DMS53 treated with DMSO at 0.1 percent for 48 hours (cell line): ENCODE data around the gene WDR83.
"Not testable (repeated sequence)": the region's sequence is repeated elsewhere in the genome, so short reads cannot be mapped to it uniquely, and the experiment has no call there.

Source experiments
- DNase-seq: peaks from one replicate; lab custom pipeline; 2025; ENCODE audit not compliant: unreplicated experiment; lab: John Stamatoyannopoulos, UW

Gene WDR83

DNA sequence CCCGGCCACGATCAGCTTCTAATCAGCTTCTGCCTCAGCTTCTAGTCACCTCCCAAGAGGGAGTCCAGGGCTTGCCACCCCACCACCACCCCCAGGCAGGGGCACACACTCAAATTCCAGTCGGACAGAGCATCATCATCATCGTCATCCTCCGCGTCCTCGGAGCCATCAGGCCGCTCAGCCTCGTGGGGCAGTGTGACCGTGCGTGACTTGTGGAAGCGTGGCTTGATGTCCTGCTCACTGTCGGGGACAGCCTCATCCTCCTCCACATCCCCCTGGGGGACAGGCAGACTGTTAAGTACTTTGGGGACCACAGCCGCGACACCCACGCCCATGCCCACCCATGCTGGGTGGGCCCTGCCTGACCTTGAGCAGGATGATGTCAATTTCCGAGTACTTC, 44.6 kb downstream of the WDR83 start:
- no peak for DNase-seq

DNA sequence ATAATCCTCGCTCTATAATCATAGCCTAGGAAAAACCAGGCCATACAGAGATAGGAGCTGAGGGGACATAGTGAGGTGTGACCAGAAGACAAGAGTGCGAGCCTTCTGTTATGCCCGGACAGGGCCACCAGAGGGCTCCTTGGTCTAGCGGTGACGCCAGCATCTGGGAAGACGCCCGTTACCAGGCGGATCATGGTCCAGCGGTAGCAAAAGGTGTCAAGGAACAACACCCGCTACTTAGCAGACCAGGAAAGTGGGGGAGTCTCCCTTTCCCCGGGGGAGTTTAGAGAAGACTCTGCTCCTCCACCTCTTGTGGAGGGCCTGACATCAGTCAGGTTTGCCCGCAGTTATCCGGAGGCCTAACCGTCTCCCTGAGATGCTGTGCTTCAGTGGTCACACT, 45.5 kb downstream of the WDR83 start:
- DNase-seq = not testable (repeated sequence)

DNA sequence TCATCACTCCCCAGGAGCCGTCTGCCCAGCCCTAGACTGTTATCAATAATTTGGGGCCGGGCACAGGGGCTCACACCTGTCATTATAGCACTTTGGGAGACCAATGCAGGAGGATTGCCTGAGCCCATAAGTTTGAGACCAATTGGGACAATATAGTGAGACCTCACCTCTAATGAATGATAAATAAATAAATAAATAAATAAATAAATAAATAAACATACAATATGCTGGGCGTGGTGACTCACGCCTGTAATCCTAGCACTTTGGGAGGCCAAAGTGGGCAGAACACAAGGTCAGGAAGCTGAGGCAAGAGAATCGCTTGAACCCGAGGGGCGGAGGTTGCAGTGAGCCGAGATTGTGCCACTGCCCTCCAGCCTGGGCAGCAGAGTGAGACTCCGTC, 46.7 kb downstream of the WDR83 start:
- not testable (repeated sequence) for DNase-seq

DNA sequence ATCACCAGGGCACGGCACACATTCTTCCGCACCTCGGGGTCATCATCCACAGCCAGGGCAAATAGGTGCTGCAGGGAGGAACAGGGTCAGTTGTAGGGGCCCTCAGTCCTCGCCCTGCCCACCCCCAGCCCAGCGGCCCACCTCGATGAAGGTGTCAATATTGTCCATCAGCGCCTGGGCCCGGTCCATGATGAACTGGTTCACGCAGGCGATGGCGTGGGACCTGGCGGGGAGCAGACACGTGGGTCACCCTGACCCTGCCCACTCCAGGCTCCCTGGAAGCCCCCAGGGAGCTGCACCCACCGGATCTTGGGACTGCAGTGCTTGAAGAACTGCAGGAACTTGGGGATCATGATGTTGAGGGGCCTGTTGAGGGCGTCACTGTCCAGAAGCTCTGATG, 48.5 kb downstream of the WDR83 start:
- no peak for DNase-seq

- DNase-seq = no peak
Observed at GRCh38 chr19:12715929-12716328, 49.3 kb downstream of the WDR83 start.

GRCh38 chr19:12720296-12720695, 53.7 kb downstream of the WDR83 start:
- no peak for DNase-seq

- DNase-seq = no peak
Observed at GRCh38 chr19:12720851-12721655, 54.4 kb downstream of the WDR83 start.

DNA sequence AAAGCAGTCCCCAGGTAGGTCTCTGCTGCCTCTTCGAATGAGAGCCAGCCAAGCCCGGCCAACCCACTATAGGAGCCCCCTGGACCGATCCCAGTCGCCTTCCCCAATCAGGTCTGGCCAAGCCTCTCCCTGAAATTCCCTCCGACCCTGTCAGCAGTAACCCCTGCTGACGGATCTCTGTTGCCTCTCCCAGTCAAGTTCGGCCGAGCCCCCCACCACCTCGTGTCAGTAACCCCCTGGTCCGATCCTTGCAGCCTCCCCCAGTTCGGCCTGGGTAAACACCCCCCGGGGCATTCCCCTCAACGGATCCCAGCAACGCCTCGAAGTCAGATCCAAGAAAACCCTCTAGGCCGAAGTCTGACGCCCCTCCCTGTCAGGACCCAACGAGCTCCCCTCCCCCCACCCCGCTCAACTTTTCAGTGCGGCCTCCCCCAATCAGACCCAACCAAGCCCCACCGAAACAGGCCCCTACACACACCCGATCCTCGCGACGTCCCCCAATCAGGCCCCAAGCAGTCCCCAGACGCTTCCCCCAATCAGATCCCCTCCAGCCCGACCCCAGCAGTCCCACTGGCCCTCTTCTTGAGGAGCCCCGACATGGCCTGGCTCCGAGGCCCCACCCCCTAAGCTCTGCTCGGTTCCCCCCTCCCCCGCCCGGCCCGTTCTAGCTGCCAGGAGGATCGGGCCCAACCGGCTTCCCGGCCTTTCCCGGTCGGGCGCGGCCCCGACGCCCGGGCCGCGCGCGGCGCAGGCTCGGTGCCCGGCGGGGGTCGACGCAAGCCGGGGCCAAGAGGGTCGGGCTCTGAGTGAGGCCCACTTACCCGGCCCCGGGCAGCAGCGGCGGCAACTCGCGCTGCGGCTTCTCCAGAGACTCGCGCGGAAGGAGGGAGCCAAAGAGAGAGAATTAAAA, 55.3 kb downstream of the WDR83 start:
- no peak for DNase-seq

DNA sequence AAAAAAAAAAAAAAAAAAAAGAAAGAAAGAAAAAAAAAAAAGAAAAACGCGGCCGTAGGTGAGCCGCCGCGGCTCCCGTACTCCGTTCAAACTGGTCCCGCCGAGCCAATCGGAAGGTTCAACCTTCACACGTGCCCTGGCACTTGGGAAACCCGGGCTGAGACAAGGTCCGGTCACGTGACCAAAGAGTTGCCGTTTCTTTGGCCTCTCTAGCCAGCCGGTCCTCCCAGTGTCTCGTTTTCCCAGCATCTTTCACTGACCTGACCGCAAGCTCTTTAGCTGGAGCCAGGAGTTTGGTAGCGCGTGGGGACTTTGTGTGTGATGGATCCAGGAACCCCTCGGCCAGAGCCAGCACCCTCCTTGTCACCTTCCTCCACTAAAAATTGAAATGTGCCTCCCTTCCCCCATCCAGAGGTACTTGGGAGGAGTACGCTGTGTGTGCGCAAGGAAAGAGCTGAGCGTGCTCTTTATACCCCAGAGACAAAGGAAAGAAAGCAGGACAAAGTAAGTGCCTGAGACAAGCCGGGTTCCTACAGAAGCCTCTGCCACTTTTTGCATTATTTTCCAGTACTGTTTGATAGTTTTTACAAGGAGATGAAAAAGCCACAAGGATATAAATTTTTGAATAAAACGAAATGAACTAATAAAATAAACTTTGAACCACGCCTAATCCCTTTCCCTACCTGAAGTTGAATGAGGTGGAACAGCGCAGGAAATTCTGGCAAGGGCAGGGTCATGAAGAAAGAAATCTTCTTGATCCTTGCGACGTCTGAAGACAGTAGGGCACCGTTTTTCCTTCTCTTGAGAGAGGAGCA, 56.2 kb downstream of the WDR83 start:
- DNase-seq = peak; percentile 87

- no peak for DNase-seq
Observed at GRCh38 chr19:12723381-12723640, 56.7 kb downstream of the WDR83 start.

DNA sequence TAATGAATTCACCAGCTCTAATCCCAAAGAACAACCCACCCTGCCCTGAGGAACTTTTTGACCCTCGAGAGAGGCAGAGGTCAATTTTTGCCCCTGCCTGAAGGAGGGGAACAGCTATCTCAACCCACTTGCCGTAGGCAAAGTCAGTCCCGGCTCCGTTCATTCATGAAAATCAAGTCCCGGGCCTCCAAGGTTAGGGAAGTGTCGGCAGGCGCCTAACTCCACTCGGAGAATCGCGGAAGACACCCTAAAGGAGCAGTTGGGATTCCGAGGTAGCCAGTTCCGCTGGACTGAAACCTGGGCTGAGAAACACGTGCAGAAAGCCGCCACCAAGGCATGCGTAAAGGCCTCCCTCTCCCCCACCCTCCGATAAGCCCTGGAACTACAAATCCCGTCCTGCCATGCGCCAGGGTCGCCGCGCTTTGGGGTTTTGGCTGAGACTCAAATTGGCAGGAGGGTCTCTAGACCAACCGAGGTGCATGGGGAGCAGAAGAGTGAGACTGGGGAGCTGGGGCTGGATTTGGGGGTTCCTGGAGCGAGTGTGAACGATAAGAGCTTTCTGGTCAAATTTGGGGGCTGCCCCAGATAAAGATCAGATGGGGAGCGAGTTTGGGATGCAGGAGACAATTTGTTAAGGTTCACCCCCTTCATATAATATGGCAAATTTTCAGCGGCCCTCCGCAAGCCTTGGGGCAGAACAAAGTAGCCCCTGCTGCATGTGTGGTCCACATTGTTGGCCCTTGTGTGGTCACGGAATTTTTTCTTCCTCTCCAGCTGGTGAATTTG, 57.2 kb downstream of the WDR83 start, which contains the start of gene TNPO2:
Gene TNPO2 (minus strand): TSS at position 292 of the 786 bp plus-strand sequence. CDS start 2,955 bp downstream, outside the sequence.
- peak; percentile 12 for DNase-seq
